Right lobe of liver (tissue), 6 donors: ENCODE measurements around the gene INPP4A. TPM values are rescaled to one million over a fixed set of nuclear protein-coding genes. Genes with fewer than 3 reads are reported as not detected.

Experiments used
- ATAC-seq, 4 donors: fragments of 200-7000 bp; cut with Tn5 transposase; one replicate each; pipeline ENCODE4 v1.9.1; 2020; ENCODE audit warnings: mild to moderate bottlenecking in 4 of 4, moderate library complexity in 4 of 4
- DNase-seq, 3 donors: peaks; one replicate each; pipeline ENCODE4 v3.0.0-alpha.2; 2020
- H3K27ac ChIP-seq, 3 donors: fragments of 200-600 bp; one replicate each; pipeline ENCODE4 v1.8.0; 2022
- H3K27me3 ChIP-seq, 2 donors: fragments of 200-600 bp; one replicate each; pipeline ENCODE4 v1.8.0; 2022
- H3K36me3 ChIP-seq, 4 donors: fragments of 200-600 bp; sonication (generic) in 1 of 4; one replicate each; pipeline versions ENCODE4 v1.5.1 to v1.8.0; 2017 to 2022; ENCODE audit warnings: control low read depth in 1 of 4
- H3K4me1 ChIP-seq, 4 donors: fragments of 200-600 bp; sonication (generic) in 1 of 4; one replicate each; pipeline versions ENCODE4 v1.5.1 to v1.8.0; 2017 to 2022; ENCODE audit warnings: control low read depth in 1 of 4
- H3K4me3 ChIP-seq, 3 donors: fragments of 200-600 bp; one replicate each; pipeline ENCODE4 v1.8.0; 2022
- H3K9me3 ChIP-seq, 4 donors: fragments of 200-600 bp; sonication (generic) in 1 of 4; one replicate each; pipeline versions ENCODE4 v1.5.1 to v1.8.0; 2017 to 2022; ENCODE audit warnings: control low read depth in 1 of 4
- CTCF ChIP-seq, 4 donors: fragments of 200-600 bp in 3 of 4; fragments of 450-650 bp in 1 of 4; IDR thresholded peaks; one replicate each; pipeline versions ENCODE4 v1.5.1 to v1.8.0; 2016 to 2022; ENCODE audit warnings: antibody characterized with exemption in 4 of 4, mild to moderate bottlenecking in 2 of 4
- POLR2A ChIP-seq: fragments of 450-650 bp; IDR thresholded peaks from one replicate; pipeline ENCODE4 v1.6.1; 2017; ENCODE audit warnings: antibody characterized with exemption, mild to moderate bottlenecking
- whole genome bisulfite sequencing: methylation state at CpG from one replicate; pipeline ENCODE4 v1.1.6; 2018; ENCODE audit warnings: low coverage, low lambda C conversion rate; ENCODE audit not compliant: insufficient coverage; ENCODE audit errors: missing lambda C conversion rate; 5-methylcytosine and 5-hydroxymethylcytosine counted together
- intact Hi-C, 2 donors: fragments of 100-400 bp; cut with DNase I; formaldehyde crosslinking; loops; one replicate each; pipeline versions ENCODE4 v1.11.2 to v1.14.1; 2022
- total RNA-seq, 6 experiments: library from RNA; depleted of rRNA in 2 of 6; stranded (reverse); fragments of >200 nt in 2 of 6; fragmentation: NEBNext Ultra II Directional in 3 of 6; extraction: Animal tissue kit (Norgen Biotek cat#: 25700) in 3 of 6; gene quantifications; one replicate each; pipeline versions ENCODE4 v1.1.0 to v1.2.4, GENCODE V29; 2016 to 2023
- donor health status: DM: no; HTN: yes; CAD: no.
- donor health status: DM: no; HTN: no; CAD: no.
- donor health status: DM: no; HTN: no; CAD: no.
- donor health status: DM: no; HTN: yes; CAD: no.
- donor health status: DM: no; HTN: yes; CAD: no.

The INPP4A gene
- total RNA-seq, 6 experiments from 2014 or later = 6.5 to 10.4 (median 8.0) TPM

- no peak for DNase-seq
- no peak overlapping the region for H3K27ac ChIP-seq
- no peaks in the 10 kb centered on the region for H3K27me3 ChIP-seq
- WGBS = 84% methylated on average over 4 of the region's 7 CpGs
- no peaks in the 10 kb centered on the region for H3K9me3 ChIP-seq
- peaks cover 0 to 16% (median 1%) of the 10 kb centered on the region in 4 donors for H3K4me1 ChIP-seq
- H3K36me3 ChIP-seq = no peaks in the 10 kb centered on the region
- ATAC-seq = no peak
- no peak overlapping the region for H3K4me3 ChIP-seq
- TF ChIP-seq POLR2A (no peak), CTCF (IDR thresholded peaks at IDR 0.05) (no peak)
- intact Hi-C loops = no loop called here
These were observed 7.9 kb downstream of the INPP4A start for GRCh38 chr2:98452396-98453027.

- no peak for TF ChIP-seq CTCF (IDR thresholded peaks at IDR 0.05)
- TF ChIP-seq POLR2A = no peak
- Histone ChIP-seq H3K9me3 (no peaks in the 10 kb centered on the region), H3K27ac (no peak overlapping the region), H3K4me1 (peaks cover 0 to 17% (median 1%) of the 10 kb centered on the region in 4 donors), H3K4me3 (no peak overlapping the region), H3K36me3 (no peaks in the 10 kb centered on the region), H3K27me3 (no peaks in the 10 kb centered on the region)
- intact Hi-C loops = no loop called here
- no peak for ATAC-seq
- no peak for DNase-seq
- 70% methylated on average over 5 of the region's 5 CpGs for WGBS
These were observed 8.4 kb downstream of the INPP4A start for GRCh38 chr2:98453083-98453482.

- ATAC-seq (no peak), DNase-seq (no peak)
- WGBS = 94% methylated on average over 5 of the region's 9 CpGs
- H3K27ac ChIP-seq = no peak overlapping the region
- intact Hi-C loops = no loop called here
- H3K4me1 ChIP-seq = peaks cover 0 to 17% (median 1%) of the 10 kb centered on the region in 4 donors
- no peaks in the 10 kb centered on the region for H3K36me3 ChIP-seq
- no peak overlapping the region for H3K4me3 ChIP-seq
- TF ChIP-seq POLR2A = no peak
- no peak for TF ChIP-seq CTCF (IDR thresholded peaks at IDR 0.05)
- no peaks in the 10 kb centered on the region for H3K27me3 ChIP-seq
- H3K9me3 ChIP-seq = no peaks in the 10 kb centered on the region
These were observed 8.9 kb downstream of the INPP4A start for GRCh38 chr2:98453531-98453930.

GRCh38 chr2:98454073-98454472 is 9.4 kb downstream of the INPP4A start:
- intact Hi-C loops = no loop called here
- Histone ChIP-seq H3K36me3 (no peaks in the 10 kb centered on the region), H3K27me3 (no peaks in the 10 kb centered on the region), H3K27ac (no peak overlapping the region), H3K4me1 (peaks cover 0 to 17% (median 1%) of the 10 kb centered on the region in 4 donors), H3K9me3 (no peaks in the 10 kb centered on the region), H3K4me3 (no peak overlapping the region)
- ATAC-seq (no peak), DNase-seq (no peak)
- TF ChIP-seq CTCF (IDR thresholded peaks at IDR 0.05) = no peak
- no peak for TF ChIP-seq POLR2A
- 100% methylated on average over 1 of the region's 2 CpGs for WGBS
